HUES48 (cell line): ENCODE measurements around the gene CYP46A1.
"Not testable (repeated sequence)": the region's sequence is repeated elsewhere in the genome, so short reads cannot be mapped to it uniquely, and the experiment has no call there.

Experiments
- H3K27ac ChIP-seq: one replicate; pipeline ENCODE4 v1.7.0; 2013; ENCODE audit warnings: low read depth, low read length, inconsistent platforms
- H3K27me3 ChIP-seq: 2 replicates; pipeline ENCODE4 v1.6.1; 2013; ENCODE audit warnings: mild to moderate bottlenecking, low read length; ENCODE audit not compliant: control insufficient read depth, insufficient read depth
- H3K36me3 ChIP-seq: 2 replicates; pipeline ENCODE4 v1.6.1; 2013; ENCODE audit warnings: low read length; ENCODE audit not compliant: control insufficient read depth, insufficient read depth
- H3K4me1 ChIP-seq: 2 replicates; pipeline ENCODE4 v1.6.1; 2013; ENCODE audit warnings: mild to moderate bottlenecking, low read length; ENCODE audit not compliant: control insufficient read depth, insufficient read depth
- H3K4me3 ChIP-seq: 2 replicates; pipeline ENCODE4 v1.5.1; 2013; ENCODE audit warnings: mild to moderate bottlenecking, low read depth, low read length
- H3K9ac ChIP-seq: 2 replicates; pipeline ENCODE4 v1.6.1; 2013; ENCODE audit warnings: mild to moderate bottlenecking, low read depth, low read length, moderate library complexity
- H3K9me3 ChIP-seq: 2 replicates; pipeline ENCODE4 v1.6.1; 2013; ENCODE audit warnings: low read length; ENCODE audit not compliant: control insufficient read depth, insufficient read depth

Gene CYP46A1

DNA sequence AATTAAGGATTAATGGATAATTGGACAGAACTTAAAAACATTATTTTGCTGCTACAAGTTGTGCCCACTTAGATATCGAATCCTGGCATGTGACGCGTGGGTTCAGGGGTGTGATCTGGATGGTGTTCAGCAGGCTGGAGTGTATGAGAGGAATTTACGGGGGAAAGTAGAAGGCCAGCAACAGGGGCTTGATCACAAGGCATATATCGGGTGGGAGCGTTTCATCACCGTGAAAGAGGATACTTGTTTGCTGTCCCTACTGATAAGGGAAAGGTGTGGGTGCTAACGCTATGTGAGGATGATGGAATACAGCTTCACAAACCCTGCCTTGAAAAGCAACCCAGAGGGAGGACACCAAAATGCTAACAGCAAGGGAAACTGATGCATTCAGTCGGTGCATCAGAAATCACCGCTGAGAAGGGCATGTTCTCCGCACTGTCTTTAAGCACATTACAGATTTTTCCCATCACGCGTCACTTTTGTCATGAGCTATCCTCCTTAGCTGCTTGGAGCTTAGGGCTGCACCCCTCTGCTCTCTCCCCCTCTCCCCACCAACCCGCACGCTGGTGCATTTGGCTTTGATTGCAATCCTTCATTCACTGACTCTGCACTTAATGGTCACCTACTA is 25.8 kb upstream of the CYP46A1 start:
- H3K36me3 ChIP-seq, result no peaks in the 10 kb centered on the region; the same call in 1 of the 2 replicates
- H3K4me1 ChIP-seq, result peaks cover 19% of the 10 kb centered on the region
- H3K9ac ChIP-seq, result no peak overlapping the region
- no peaks in the 10 kb centered on the region for H3K9me3 ChIP-seq
- no peak overlapping the region for H3K27ac ChIP-seq
- H3K4me3 ChIP-seq, result no peak overlapping the region
- H3K27me3 ChIP-seq, result peaks cover 30% of the 10 kb centered on the region

GRCh38 chr14:99659333-99659741 is 24.8 kb upstream of the CYP46A1 start:
- H3K4me1 ChIP-seq, result peaks cover 27% of the 10 kb centered on the region
- H3K27me3 ChIP-seq, result peaks cover 30% of the 10 kb centered on the region
- no peak overlapping the region for H3K27ac ChIP-seq
- H3K36me3 ChIP-seq, result no peaks in the 10 kb centered on the region; the same call in 1 of the 2 replicates
- peak overlapping the region; percentile 58 for H3K4me3 ChIP-seq
- no peak overlapping the region for H3K9ac ChIP-seq
- no peaks in the 10 kb centered on the region for H3K9me3 ChIP-seq

GRCh38 chr14:99660006-99660566 is 24.0 kb upstream of the CYP46A1 start:
- no peaks in the 10 kb centered on the region for H3K9me3 ChIP-seq
- peaks cover 35% of the 10 kb centered on the region for H3K4me1 ChIP-seq
- no peaks in the 10 kb centered on the region; the same call in 1 of the 2 replicates for H3K36me3 ChIP-seq
- H3K27me3 ChIP-seq, result peaks cover 30% of the 10 kb centered on the region
- H3K9ac ChIP-seq, result no peak overlapping the region
- H3K27ac ChIP-seq, result peak overlapping the region; percentile 46
- H3K4me3 ChIP-seq, result peak overlapping the region; percentile 50

DNA sequence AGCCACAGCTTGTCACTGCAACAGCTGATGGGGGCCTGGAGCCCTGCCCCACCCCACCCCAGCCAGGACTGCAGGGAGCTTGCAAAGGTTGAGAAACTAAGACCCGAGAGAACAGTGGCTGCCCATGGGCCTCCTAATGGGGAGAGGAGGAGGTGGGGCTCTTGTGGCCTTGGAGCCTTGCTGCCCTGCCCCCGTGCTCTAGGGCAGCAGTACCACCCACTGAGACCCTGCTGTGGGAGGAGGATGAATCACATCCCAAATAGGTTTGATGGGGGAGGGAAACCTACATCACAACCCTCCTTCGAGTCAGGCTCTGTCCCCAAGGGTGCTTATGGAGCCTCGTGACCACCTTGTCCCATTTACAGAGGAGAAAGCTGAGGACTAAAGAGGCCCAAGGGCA is 23.3 kb upstream of the CYP46A1 start:
- peak overlapping the region; percentile 77 for H3K27ac ChIP-seq
- no peaks in the 10 kb centered on the region for H3K9me3 ChIP-seq
- H3K36me3 ChIP-seq, result no peaks in the 10 kb centered on the region; the same call in 1 of the 2 replicates
- peaks cover 37% of the 10 kb centered on the region for H3K4me1 ChIP-seq
- H3K9ac ChIP-seq, result no peak overlapping the region
- H3K4me3 ChIP-seq, result peak overlapping the region; percentile 50; the same call in 1 of the 2 replicates
- peaks cover 30% of the 10 kb centered on the region for H3K27me3 ChIP-seq

- not testable (repeated sequence) for H3K9ac ChIP-seq, H3K9me3 ChIP-seq, H3K4me3 ChIP-seq, H3K36me3 ChIP-seq
- Histone ChIP-seq H3K27ac (peak overlapping the region; percentile 77), H3K27me3 (peaks cover 30% of the 10 kb centered on the region), H3K4me1 (peaks cover 40% of the 10 kb centered on the region)
Measured at GRCh38 chr14:99661206-99661605, 22.9 kb upstream of the CYP46A1 start.

DNA sequence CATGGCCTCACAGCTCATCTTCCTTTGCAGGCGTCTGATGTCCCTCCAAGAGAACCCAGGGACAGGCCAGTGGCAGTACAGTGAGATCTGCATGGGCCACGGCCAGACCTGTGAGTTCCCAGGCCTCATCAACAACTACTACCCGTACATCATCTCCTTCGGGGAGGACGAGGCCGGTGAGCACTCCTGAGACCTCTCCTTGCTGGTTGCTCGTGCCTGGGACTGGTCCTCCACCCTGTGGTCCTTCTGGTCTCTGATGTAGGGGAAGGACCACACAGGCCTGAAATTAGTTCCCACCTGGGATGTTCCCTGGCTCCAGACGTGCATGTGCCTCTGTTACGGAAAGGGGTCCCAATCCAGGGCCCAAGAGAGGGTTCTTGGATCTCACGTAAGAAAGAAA is 21.3 kb upstream of the CYP46A1 start:
- H3K9ac ChIP-seq, result no peak overlapping the region
- H3K9me3 ChIP-seq, result no peaks in the 10 kb centered on the region
- H3K36me3 ChIP-seq, result no peaks in the 10 kb centered on the region; the same call in 1 of the 2 replicates
- peaks cover 49% of the 10 kb centered on the region for H3K4me1 ChIP-seq
- H3K4me3 ChIP-seq, result no peak overlapping the region
- no peak overlapping the region for H3K27ac ChIP-seq
- H3K27me3 ChIP-seq, result peaks cover 25% of the 10 kb centered on the region

DNA sequence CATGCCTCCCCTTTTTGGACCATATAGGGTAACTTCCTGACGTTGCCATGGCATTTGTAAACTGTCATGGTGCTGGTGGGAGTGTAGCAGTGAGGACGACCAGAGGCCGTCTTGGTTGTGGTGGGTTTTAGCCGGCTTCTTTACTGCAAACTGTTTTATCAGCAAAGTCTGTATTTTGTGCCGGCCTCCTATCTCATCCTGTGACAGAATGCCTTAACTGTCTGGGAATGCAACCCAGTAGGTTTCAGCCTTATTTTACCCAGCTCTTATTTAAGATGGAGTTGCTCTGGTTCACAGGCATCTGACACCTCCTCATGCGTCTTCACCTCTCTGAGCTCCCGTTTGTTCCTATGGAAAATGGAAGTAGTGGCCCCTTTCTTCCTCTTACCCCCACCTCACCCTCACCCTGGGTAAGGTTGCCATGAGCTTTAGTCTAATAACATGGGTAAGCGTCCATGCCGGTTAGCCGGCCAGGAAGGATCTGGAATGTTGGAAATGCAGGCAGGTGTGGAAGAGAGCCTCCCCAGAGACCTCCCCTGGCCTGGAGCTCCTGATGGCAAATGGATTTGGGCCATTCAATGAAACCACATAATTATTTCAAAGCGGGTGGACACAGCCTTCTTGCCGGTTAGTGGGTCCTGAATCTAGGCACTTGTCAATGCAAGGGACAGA is 20.6 kb upstream of the CYP46A1 start:
- H3K27me3 ChIP-seq, result peaks cover 19% of the 10 kb centered on the region
- no peak overlapping the region for H3K4me3 ChIP-seq
- peak overlapping the region; percentile 83 for H3K27ac ChIP-seq
- H3K36me3 ChIP-seq, result no peaks in the 10 kb centered on the region; the same call in 1 of the 2 replicates
- H3K9me3 ChIP-seq, result no peaks in the 10 kb centered on the region
- H3K9ac ChIP-seq, result no peak overlapping the region
- peaks cover 49% of the 10 kb centered on the region for H3K4me1 ChIP-seq

DNA sequence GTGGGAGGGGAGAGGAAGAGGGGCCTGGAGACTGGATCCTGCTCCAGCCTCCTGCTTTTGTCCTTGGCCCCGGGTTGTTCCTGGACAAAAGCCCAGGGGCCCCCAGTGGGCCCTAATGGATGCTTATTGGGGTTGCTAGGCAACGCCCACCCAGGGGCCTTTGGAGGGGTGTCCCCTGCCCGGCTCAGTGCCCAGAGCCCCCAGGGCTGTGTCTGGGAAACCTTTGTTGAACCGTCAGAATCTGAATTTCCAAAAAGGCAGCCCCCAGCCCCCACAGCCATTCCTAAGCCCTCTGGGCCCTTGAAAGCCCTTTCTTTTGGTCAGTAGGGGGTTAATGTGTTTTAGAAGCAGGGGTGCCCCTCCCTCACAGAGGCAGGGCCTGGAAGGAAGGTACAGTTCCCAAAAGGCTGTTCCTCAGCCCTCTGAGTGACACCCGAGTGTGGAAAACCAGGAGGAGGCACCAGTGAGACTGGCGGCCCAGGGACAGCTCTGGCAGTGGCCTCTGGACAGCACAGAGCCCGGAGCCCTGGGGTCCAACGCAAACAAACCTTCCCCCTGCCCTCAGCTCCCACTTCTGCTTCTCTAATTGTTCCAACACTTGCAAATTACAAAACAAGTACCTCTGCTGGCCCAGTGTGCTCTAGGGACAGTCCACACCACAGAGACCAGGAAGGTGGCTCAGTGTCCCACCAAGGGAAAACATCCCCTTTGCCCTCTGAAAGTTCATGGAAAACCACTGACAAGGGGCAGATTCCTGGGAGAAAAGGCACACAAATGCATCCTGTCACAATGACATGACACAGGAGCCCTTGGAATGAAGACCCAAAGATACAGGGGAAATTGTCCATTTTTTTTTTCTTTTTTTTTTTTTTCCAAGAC is 19.8 kb upstream of the CYP46A1 start:
- Histone ChIP-seq H3K27ac (peak overlapping the region; percentile 88), H3K27me3 (peaks cover 11% of the 10 kb centered on the region), H3K36me3 (no peaks in the 10 kb centered on the region; the same call in 1 of the 2 replicates), H3K4me3 (no peak overlapping the region), H3K4me1 (peaks cover 49% of the 10 kb centered on the region), H3K9ac (no peak overlapping the region), H3K9me3 (no peaks in the 10 kb centered on the region)

DNA sequence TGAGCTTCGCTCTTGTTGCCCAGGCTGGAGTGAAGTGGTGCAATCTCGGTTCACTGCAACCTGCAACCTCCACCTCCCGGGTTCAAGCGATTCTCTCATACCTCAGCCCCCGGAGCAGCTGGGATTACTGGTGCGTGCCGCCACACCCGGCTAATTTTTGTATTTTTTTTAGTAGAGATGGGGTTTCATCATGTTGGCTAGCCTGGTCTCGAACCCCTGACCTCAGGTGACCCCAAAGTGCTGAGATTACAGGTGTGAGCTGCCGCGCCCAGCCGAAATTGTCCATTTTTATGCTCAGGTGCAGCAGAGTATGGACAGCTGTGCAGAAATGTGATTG is 19.2 kb upstream of the CYP46A1 start:
- no peak overlapping the region for H3K9ac ChIP-seq
- no peaks in the 10 kb centered on the region for H3K9me3 ChIP-seq
- H3K27ac ChIP-seq, result peak overlapping the region; percentile 88
- peaks cover 8% of the 10 kb centered on the region for H3K27me3 ChIP-seq
- peaks cover 49% of the 10 kb centered on the region for H3K4me1 ChIP-seq
- H3K4me3 ChIP-seq, result no peak overlapping the region
- no peaks in the 10 kb centered on the region; the same call in 1 of the 2 replicates for H3K36me3 ChIP-seq

DNA sequence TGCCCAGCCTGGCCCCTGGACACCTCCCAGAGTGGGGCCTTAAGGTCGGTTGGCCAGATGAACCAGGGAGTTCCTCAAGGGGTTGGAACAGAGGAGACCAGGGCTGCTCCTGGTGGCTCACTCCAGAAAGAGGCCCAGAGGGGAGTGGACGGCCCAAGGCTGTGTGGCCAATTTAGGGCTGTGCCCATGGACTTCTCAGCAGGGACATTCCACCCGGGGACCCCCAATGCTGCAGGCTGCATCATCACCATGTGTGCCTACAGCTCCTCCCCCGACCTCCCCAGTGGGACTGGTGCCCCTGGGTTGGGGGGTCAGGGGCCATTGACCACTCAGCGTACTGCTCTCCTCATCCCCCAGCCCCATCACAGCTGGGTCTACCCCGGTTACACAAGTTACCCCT is 17.6 kb upstream of the CYP46A1 start:
- no peaks in the 10 kb centered on the region for H3K9me3 ChIP-seq
- H3K4me1 ChIP-seq, result peaks cover 49% of the 10 kb centered on the region
- no peak overlapping the region for H3K9ac ChIP-seq
- no peaks in the 10 kb centered on the region for H3K27me3 ChIP-seq
- H3K36me3 ChIP-seq, result no peaks in the 10 kb centered on the region; the same call in 1 of the 2 replicates
- H3K4me3 ChIP-seq, result no peak overlapping the region
- H3K27ac ChIP-seq, result no peak overlapping the region
